ENCODE results near the gene SNRPN. TPM values are rescaled to one million over a fixed set of nuclear protein-coding genes. Genes with fewer than 3 reads are reported as not detected.

The SNRPN gene
- total and polyA plus RNA-seq, 9 of the 15 experiments (the other 6 are each of a cell fraction or from before 2014, with no cell fraction given): 0.04 to 0.78 (median 0.23) TPM; not detected in 2

DNA sequence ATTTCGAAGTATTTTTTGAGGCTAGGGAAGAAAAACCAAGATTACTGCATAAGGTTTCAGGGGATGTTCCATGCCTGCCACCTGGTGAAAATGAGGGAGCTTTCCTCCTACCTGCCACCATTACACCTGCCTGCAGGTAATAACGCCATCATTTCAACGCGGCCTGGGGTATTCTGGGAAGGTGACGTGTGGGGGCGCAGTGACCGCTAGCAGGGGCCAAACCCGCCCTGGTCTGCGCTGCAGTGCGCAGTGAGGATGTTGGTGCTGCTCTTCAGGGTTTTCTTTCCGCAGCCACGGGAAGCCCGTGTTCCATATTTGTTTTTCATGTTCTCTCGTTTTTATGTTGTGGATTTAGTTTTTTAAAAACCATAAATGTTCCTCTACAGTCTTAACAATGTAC is 37.4 kb upstream of the SNRPN start (continued):
- TF ChIP-seq, protein P1, sequence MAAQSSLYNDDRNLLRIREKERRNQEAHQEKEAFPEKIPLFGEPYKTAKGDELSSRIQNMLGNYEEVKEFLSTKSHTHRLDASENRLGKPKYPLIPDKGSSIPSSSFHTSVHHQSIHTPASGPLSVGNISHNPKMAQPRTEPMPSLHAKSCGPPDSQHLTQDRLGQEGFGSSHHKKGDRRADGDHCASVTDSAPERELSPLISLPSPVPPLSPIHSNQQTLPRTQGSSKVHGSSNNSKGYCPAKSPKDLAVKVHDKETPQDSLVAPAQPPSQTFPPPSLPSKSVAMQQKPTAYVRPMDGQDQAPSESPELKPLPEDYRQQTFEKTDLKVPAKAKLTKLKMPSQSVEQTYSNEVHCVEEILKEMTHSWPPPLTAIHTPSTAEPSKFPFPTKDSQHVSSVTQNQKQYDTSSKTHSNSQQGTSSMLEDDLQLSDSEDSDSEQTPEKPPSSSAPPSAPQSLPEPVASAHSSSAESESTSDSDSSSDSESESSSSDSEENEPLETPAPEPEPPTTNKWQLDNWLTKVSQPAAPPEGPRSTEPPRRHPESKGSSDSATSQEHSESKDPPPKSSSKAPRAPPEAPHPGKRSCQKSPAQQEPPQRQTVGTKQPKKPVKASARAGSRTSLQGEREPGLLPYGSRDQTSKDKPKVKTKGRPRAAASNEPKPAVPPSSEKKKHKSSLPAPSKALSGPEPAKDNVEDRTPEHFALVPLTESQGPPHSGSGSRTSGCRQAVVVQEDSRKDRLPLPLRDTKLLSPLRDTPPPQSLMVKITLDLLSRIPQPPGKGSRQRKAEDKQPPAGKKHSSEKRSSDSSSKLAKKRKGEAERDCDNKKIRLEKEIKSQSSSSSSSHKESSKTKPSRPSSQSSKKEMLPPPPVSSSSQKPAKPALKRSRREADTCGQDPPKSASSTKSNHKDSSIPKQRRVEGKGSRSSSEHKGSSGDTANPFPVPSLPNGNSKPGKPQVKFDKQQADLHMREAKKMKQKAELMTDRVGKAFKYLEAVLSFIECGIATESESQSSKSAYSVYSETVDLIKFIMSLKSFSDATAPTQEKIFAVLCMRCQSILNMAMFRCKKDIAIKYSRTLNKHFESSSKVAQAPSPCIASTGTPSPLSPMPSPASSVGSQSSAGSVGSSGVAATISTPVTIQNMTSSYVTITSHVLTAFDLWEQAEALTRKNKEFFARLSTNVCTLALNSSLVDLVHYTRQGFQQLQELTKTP (IDR thresholded peaks at IDR 0.05; ENCODE audit: low read depth in 1 of 2, partially characterized antibody in 2 of 2): no peak
- TF ChIP-seq HNRNPK (IDR thresholded peaks at IDR 0.05; ENCODE audit: low read depth, low read length, poor library complexity, severe bottlenecking) (no peak), MAX (CRISPR knock-in tag; IDR thresholded peaks at IDR 0.05) (no peak), E2F5 (CRISPR knock-in tag; IDR thresholded peaks at IDR 0.05) (no peak), HNRNPL (IDR thresholded peaks at IDR 0.05; ENCODE audit: low read depth, low read length) (no peak), HDAC8 (tag; IDR thresholded peaks at IDR 0.05) (no peak), DACH1 (IDR thresholded peaks at IDR 0.05; ENCODE audit: partially characterized antibody) (no peak), HDGF (IDR thresholded peaks at IDR 0.05) (no peak), STAG1 (CRISPR knock-in tag; IDR thresholded peaks at IDR 0.05; ENCODE audit: borderline replicate concordance) (no peak)
